GM18868 (cell line): ENCODE measurements around the gene LRRC45.
"Not testable (repeated sequence)": the region's sequence is repeated elsewhere in the genome, so short reads cannot be mapped to it uniquely, and the experiment has no call there.

Source experiments
- ATAC-seq: cut with Tn5 transposase; IDR thresholded peaks from one replicate; pipeline ENCODE4 v1.9.1; 2021; ENCODE audit warnings: mild to moderate bottlenecking, moderate library complexity; ENCODE audit not compliant: unreplicated experiment

The LRRC45 gene

DNA sequence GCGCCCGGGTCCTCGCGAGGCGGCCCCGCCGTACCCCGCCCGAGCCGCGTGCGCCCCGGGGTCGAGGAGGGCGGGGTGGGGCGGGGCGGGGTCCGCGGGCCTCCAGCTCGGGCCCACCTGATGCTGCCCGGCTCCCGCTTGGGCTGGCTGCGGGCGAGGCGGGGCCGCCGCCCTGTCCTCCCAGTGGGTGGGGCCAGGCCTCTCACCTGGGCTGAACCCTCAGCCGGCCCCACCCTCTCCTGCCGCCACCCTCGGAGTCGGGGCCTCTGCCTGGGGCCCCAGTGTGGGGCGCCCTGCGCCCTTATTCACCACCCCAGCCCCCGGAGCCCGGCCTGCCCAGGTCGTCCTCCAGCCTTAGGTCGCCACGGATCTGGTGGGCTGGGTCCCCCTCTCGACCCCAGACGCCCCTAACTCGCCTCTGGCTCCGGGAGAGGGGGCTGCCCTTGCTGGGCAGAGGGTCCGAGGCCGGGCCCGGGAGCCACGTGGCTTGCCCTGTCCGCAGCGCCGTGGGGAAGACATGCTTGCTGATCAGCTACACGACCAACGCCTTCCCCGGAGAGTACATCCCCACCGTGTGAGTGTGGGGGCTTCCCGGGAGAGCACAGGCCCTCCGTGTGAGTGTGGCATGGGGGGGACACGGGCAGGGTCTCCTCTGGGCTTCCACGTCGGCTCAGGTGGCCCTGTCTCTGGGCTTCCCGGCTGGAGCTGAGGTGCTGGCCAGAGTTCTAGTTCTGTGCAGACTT, 9.0 kb downstream of the LRRC45 start:
- ATAC-seq, result no peak

DNA sequence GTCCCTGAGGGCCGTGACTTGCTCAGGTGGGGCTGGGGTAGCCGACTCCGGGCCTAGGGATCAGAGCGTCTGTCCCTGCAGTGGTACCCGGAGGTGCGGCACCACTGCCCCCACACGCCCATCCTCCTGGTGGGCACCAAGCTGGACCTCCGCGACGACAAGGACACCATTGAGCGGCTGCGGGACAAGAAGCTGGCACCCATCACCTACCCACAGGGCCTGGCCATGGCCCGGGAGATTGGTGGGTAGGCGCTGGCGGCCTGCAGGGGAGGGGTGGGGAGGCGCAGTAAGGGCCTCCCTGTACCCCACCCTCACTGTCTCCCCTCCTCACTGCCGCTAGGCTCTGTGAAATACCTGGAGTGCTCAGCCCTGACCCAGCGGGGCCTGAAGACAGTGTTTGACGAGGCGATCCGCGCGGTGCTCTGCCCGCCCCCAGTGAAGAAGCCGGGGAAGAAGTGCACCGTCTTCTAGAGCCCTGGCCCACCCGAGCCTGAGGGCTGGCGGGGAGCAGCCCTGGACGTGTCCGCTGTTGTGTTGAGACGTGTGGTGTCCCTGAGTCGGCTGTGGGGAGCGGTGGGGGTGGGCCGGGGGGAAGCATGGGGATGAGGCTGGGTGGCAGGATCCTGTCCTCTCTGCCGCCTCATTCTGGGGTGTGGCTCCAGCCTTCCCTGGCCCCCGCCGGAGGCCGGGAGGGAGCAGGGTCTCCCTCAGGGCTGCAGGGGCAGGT, 10.4 kb downstream of the LRRC45 start:
- no peak for ATAC-seq

DNA sequence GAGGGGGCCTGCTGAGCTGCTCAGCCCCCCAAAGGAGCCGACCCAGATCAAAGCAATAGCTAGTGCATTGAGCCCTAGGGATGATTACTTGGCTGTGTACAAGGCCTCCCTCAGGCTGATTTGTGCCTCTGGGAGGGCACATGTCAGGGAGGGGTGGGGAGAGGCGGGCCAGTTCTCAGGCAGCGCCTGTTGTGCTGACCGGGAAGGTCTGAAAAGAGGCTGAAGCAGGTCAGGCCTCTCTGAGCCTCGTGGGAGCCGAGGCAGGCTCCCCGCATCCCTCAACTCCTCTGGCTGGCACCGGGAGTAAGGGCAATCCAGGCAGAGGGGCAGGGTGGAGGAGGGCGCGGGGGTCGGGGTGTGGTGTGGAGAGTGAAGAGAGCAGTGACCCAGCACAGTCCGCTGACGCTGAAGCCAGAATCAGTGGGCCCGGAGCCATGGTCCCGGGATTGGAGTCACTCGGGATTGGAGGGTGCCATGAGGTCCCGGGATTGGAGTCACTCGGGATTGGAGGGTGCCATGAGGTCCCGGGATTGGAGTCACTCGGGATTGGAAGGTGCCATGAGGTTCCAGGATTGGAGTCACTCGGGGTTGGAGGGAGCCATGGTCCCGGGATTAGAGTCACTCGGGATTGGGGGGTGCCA, 11.4 kb downstream of the LRRC45 start:
- no peak for ATAC-seq

DNA sequence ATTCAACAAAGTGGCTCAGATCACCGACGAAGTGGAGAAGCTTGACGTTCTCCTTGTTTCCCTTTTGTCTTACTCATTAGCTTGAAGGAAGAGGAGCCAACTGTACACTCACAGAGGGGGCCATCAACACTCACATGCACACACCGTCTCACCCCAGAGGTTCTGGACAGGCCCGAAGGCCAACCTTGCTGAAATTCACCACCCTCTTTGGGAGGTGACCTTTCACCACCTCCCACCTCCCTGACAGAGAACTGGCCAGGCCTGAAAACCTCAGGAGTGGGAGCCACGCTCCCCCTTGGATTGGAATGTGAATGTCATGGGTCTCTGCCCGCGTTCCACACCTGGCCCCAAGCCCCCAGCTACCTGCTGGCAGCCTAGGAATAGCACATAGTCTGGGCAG, 12.4 kb downstream of the LRRC45 start:
- ATAC-seq, result no peak

DNA sequence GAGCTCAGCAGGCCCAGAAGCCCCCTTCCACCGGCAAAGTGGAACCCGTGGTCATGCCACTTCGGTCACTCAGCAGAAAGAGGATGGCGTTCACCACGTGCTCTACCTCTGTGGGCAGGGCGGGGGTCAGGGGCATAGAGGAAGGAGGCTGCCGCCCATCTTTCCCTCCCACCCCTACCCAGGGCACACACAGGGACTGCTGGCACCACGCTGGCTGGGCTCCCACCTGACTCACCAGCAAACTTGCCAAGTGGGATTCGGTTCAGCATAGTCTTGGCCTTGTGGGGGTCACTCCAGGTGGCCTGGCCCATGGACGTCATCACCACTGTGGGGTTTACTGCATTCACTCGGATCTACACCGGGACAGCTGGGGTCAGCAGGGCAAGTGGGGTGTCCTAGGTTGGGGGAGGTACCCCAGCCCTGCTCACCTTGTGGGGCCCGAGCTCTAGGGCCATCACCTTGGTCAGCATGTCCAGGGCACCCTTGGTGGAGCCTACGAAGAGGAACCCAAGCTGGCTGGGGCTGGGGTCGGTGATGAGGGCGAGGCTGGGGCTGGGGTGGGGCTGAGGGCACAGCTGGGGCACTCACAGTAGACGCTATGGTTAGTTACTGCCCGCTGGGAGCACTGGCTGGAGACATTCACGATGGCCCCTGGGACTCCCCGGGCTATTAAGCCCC, 13.0 kb downstream of the LRRC45 start:
- ATAC-seq, result no peak

DNA sequence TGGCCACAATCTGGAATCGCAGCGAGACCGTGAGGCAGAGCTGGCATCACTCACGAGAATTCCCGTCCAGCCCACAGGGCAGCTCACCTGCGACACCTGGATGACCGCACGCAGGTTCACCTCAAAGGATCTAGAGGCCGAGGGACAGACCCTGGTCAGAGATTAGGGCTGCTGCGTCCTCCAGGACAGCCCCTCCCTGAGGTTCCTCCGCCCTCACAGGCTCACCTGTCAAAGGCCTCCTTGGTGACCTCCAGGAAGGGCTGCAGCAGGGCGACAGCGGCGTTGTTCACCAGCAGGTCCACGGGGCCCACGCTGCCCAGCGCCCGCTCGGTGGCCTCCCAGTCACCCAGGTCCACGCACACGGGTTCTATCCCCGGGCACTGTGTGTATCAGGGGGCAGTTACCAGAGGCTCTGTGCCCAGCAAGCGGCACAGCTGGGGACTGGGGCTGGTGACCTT, 13.6 kb downstream of the LRRC45 start:
- ATAC-seq, result no peak

DNA sequence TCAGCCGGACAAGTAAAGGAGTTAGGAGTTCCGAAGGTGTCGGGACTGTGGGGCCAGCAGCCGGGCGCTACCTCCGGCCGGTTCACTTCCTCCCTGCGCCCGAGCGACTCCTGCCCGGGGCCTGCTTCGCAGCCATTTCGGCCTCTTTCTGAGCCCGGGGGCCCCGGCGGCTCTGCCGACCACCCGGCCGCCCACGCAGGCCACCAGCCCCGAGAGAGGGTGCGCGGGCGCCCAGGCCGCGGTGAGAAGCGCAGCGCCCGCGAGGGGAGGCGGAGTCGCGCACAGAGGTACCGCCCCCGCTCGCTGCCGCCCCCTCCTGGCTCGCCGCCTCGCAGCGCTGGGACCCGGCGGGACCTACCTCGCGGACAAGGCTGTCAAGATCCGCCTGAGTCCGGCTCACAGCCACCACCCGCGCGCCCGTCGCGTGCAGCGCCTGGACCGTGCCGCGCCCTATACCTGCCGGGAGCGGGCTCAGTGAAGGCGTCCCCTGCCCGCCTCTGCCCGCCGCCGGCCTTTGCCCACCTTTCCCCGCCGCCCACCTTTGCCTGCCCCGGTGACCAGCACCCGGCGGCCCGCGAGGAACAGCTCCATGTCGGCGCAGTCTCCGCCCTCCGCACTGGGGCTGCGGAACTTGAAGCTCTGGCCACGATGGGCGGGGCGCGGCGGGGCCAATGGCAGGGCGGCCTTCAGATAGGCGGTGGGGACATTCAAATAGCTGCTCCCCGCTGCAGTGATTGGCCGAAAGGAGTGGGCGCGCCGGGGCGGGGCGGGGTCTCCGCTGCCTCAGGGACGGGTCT, 14.2 kb downstream of the LRRC45 start, which contains the start of gene DCXR:
Gene DCXR, minus strand, starts transcription at position 606 of the 797 bp plus-strand sequence. Its CDS starts 15 bp downstream, at position 591.
- peak; percentile 90 for ATAC-seq

DNA sequence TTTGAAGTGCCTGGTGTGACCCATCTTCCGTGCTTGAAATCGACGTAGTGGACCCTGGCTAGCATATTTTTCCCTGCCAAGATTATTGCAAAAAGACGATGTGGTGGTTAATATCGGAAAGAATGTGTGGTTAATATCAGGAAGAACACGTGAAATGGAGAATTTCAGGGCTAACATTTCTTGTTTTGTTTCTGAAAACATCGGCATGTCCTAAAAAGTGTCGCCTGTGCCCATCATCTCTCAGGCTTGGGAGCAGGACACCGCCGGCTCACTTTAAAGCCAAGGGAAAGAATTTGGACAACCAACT, 14.7 kb downstream of the LRRC45 start:
- ATAC-seq, result no peak

DNA sequence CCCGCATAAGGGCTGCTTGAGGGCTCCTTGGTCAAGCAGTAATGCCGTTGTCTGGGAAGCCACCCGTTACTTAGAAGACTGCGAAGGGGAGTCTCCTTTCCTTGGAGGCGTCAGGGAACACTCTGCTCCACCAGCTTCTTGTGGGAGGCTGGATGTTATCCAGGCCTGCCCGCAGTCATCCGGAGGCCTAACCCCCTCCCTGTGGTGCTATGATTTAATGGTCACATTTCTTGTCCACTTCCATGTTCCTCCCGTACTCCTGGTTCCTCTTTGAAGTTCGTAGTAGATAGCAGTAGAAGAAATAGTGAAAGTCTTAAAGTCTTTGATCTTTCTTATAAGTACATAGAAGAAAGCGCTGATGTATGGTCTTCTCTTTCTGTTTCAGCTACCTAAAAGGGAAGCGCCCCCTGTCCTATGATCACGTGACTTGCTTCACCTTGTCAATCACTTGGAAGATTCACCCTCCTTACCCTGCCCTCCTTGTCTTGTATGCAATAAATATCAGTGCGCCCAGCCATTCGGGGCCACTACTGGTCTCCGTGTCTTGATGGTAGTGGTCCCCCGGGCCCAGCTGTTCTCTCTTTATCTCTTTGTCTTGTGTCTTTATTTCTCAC, 15.8 kb downstream of the LRRC45 start:
- ATAC-seq, result not testable (repeated sequence)

DNA sequence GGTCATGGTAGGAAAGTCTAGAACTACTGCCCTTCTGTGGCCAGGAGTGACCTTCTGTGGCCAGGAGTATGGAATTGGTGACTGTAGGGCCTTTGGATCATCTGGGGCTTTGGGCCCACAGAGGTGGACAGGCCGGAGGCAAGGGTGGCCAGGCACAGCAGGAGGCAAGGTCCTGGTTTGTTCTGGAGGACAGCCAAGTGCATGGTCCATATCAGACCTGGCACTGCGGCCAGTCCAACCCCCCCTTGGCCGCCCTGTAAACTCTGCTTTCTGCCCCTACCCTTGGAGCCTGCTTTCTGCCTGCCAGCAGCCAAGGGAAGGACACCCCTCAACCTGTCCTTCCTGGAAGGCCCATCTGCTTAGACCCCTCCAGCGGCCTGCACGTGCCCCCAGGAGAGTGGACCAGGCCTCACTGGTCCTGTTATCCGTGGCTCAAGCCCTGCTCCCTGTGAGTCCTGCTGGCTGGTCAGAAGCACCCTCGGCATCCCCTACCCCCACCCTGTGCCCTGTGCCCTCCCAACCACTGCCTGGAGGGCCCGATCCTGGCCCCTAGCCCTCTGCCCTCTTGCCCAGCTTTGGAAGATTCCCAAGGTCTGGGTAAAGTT, 16.7 kb downstream of the LRRC45 start:
- ATAC-seq, result no peak

DNA sequence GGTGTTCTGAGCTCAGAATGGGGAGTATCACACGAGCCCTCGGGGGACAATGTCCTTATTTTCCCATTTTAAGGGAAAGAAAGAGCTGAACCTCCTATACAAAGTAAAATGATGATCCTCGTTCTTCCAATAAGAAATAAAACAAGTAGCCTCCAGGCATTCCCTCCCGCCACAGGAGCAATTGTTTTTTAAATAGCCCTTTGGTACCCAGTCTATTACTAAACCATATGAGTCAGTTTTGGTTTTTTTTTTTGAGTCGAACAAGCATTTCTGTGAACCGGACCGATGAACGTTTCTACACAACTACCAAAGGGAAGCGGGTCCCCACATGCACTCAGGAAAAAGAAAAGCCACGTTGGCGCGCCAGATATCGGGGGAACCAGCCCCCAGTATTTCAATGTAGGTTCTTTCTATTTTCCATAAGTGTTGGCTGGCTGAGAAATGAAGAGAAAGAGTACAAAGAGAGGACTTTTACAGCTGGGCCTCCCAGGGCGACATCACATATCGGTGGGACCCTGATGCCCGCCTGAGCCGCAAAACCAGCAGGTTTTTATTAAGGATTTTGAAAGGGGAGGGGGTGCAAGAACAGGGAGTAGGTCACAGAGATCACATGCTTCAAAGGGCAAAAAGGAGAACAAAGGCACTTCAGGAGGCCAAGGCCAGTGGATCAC, 18.2 kb downstream of the LRRC45 start:
- ATAC-seq, result no peak

DNA sequence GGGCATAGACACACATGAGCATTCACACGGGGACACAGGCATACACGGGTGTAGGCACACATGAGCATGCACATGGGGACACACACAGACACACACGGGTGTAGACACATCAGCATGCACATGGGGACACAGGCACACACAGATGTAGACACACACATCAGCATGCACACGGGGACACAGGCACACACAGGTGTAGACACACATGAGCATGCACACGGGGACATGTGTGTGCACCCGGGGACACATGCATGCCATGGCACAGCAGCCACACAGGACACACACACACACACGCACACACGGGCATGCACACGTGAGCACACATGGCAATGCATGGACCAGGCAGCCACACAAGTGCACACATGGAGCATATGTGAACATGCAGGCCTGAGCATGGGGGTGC, 19.5 kb downstream of the LRRC45 start:
- no peak for ATAC-seq

DNA sequence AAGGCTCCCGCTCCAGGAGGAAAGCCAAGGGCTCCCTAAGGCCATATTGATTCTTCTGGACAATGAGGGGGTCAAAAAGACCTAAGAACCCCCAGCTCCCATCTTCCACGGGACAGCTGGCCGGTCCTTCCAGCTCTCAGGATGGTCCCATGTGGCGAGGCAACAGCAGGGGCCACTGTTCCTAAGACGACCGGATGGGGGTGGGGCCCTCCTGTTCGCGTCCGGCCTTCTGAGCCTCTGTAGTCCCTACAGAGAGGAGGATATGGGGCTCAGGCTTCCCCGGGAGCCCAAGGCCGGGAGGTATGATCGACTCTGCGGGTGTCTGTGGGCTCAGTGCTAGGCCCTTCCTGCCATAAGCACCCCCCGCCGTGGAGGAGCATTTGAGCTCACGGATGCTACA, 20.4 kb downstream of the LRRC45 start:
- ATAC-seq, result no peak

DNA sequence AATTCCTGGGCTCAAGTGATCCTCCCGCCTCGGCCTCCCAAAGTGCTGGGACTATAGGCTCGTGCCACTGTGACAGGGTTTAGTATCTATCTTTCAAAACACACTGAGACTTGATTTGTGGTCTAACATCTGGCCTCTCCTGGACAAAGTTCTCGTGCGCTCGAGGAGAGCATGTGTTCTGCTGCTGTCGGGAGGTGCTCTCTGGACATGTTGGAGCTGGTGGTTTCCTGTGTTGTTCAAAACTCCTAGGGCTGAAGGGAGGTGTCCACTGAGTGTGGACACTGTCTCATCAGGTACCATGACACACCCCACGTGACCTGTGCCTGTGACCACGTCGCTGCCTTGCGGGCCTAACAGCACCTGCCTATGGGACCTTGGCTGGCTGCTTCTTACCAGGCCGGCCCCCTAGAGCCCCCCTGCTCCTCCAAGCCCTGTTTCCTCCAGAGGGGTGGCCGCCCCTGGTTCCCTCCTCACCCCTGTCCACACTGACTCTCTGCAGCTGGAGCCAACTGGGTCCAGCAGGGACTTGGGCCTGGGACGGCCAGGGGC, 22.9 kb downstream of the LRRC45 start:
- ATAC-seq, result no peak

DNA sequence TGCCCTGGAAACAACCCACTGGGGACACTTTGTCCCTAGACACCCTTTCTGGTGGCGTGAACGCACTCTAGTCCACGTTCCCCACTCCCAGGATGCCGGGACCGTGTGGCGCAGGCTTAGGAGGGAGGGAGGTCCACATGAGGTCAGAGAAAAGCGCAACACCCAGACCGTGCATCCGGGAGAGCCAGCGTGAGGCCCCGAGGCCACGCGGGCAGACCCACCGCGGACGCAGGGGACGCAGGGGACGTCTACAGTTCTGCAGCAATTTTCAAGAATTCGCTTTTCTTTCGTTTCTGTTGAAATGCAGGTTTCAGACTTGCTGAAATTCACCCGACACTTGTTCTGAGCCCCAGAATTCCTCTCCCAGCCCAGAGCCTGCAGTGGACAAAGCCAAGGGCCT, 23.8 kb downstream of the LRRC45 start:
- ATAC-seq, result no peak

DNA sequence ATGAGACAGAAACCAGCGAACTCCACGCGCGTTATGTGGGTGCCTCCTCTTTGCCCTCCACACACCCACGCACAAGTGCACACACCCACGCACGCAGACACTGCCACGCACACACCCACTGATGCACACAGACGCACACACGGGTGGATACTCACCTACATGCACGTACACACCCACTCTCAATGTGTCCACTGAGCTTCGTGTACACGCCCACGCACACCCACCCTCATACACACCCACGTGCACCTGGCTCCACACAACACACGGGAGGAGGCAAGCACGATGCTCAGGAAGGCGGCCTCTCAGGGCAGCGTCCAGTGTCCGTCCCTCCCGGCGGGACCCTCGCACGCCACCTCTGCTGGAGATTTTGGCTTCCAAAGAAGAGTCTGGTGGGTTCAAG, 24.3 kb downstream of the LRRC45 start:
- no peak for ATAC-seq

DNA sequence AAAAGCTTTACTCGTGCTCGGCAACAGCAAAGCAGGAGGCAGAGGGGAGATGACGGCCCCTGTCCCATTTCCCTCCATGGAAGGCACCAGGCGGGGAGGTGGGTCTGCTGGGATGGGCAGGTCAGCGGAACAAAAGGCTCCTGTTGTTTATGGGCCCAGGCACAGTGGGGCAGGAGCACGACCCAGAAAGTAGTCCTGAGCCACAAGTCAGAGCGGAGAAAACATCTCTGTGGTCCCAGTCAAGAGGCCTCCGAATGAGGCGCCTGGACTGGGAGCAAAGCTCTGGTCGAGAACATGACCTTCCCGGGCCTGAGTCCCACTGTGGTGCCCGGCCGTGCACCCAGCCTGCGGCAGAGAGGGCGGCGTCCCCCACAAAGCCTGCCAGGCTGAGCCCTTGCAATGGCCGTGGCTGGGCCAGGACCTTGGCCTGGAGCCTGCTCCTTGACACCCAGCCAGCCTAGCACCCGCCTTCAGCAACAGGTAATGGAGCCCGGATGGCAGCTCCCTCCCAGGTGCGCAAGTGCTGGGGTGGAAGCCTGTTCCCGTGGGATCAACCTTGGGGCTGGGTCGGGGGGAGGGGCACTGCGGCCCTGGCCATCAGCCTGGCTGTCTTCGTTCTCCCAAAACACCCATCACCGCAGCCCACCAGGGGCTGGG, 24.9 kb downstream of the LRRC45 start:
- no peak for ATAC-seq

DNA sequence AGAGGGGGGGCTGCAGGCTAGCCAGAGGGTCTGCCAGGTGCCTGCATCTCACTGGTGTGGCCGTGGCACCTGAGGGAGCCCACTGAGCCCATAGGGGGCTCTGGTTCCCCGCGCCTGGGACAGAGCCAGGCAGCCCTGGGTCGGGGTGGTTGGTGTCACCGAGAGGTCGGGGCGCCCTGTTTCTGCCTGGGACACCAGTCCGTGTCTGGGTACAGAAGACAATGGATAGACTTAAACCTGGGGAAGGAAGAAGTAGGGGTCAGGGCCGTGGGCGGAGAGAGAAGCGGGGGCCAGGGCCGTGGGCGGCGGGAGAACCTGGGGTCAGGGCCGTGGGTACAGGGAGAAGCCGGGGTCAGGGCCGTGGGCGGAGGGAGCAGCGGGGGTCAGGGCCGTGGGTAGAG, 25.5 kb downstream of the LRRC45 start:
- no peak for ATAC-seq
